GM19324 (cell line): ENCODE measurements around the gene GIT1.

Source experiments
- ATAC-seq: cut with Tn5 transposase; IDR thresholded peaks from one replicate; pipeline ENCODE4 v1.9.1; 2021; ENCODE audit warnings: mild to moderate bottlenecking, moderate library complexity; ENCODE audit not compliant: unreplicated experiment, low FRiP score

GIT1 gene

DNA sequence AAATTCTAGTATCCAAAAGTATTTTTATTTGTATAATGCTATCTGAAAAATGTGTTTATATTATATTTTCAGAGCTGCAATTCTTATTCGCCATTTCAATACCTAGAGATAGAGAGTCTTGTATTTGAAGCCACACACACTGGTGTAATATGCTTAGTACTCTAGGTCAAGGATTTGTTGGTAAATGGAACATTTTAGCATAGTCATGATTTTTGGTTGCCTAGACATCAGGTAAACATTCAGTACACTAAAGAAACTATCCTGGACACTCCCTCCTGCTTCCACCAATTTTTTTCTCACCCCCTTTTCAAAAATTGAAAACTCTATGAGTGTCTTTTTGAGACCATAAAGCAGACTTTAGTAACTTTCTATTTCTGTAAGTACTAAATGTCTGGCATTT, 43.4 kb downstream of the GIT1 start:
- ATAC-seq = no peak

DNA sequence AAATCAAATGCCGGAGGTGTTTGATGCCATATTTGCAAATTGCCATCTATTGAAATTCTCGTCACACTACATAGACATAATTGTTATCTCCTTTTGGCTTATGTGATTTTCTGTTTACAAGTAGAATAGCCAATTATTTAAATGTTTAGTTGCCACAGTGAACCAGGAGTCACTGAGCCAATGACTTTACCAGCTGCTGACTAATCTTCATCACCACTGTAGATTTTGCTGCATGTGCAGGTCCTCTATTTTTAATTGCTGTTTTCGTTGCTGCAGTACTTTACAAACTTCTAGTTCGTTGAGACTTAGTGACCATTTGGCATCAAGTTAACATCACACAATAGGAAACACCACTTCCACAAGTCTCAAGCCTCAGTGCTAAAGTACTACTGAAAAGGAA, 45.4 kb downstream of the GIT1 start:
- no peak for ATAC-seq

DNA sequence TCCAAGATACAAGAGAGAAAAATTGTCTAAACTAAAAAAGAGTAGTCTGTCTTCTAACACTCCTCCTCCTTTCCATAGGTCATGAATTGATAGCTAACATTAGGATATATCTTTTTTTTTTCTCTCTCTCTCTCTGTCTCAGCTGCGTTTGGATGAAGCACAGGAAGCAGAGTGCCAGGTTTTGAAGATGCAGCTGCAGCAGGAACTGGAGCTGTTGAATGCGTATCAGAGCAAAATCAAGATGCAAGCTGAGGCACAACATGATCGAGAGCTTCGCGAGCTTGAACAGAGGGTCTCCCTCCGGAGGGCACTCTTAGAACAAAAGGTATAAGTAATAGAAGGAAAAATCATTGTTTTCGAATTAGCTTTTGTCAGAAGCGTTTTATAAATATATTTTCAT, 55.5 kb downstream of the GIT1 start:
- ATAC-seq = no peak

DNA sequence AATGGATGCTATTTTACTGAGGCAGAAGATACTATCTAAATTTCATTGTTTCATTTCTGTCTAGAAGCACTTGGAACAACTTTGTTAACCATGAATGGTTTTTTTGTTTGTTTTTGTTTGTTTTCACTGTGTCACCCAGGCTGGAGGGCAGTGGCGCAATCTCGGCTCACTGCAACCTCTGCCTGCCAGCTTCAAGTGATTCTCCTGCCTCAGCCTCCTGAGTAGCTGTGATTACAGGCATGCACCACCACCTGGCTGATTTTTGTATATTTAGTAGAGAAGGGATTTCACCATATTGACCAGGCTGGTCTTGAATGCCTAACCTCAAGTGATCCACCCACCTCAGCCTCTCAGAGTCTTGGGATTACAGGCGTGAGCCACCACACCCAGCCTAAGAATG, 63.1 kb downstream of the GIT1 start:
- ATAC-seq = no peak

DNA sequence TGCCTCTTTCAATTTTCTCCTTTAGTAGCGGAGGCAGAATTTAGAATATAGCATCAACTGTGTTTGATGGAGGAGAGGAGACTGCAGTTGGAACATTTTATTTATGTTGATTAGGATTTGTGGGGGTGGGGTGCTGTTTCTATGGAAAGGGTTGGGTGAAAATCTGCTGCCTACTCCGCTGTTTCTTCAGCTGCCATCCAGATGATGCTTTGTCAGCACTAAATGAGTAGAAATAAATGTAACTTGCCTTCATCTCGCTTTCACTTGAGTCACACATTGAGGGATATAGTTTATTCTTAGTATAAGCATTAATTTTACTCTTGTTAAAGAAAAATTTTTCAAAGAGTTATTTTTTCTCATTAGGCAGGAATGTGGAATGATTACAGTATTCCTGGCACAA, 64.8 kb downstream of the GIT1 start:
- no peak for ATAC-seq
